Measurements from ENCODE around the gene DMRTB1. TPM values are rescaled to one million over a fixed set of nuclear protein-coding genes. Genes with fewer than 3 reads are reported as not detected.

The DMRTB1 gene
- total and polyA plus RNA-seq, 2 donors (not counting 1 experiment from before 2014, with no cell fraction given), result not detected

GRCh38 chr1:53504901-53505300, 45.7 kb downstream of the DMRTB1 start:
- ChIA-PET CTCF (no interaction called here), POLR2A (no interaction called here)
- H3K4me1 ChIP-seq (ENCODE audit: control insufficient read depth in 2 of 2, insufficient read depth in 2 of 2, low read length in 2 of 2), result no peaks in the 10 kb centered on the region
- no peaks in the 10 kb centered on the region for H3K36me3 ChIP-seq (replicated peaks in 1 of 2; ENCODE audit: control extremely low read depth in 1 of 2, control insufficient read depth in 1 of 2, extremely low read depth in 1 of 2, insufficient read depth in 2 of 2, low read length in 1 of 2)
- H3K4me2 ChIP-seq (replicated peaks; ENCODE audit: low read depth, low read length, poor library complexity, severe bottlenecking), result no peak overlapping the region
- Mint-ChIP-seq H3K27ac (no peak overlapping the region), H3K4me3 (no peak overlapping the region), H3K4me1 (no peaks in the 10 kb centered on the region), H3K27me3 (no peaks in the 10 kb centered on the region), H3K9me3 (ENCODE audit: insufficient read depth) (no peaks in the 10 kb centered on the region)
- DNase-seq (no peak), ATAC-seq (ENCODE audit: low read depth) (no peak)
- no peak overlapping the region for H2AFZ ChIP-seq (ENCODE audit: insufficient read depth, low read depth, low read length, poor library complexity, severe bottlenecking)
- no peaks in the 10 kb centered on the region for H3K27me3 ChIP-seq (replicated peaks in 1 of 4; ENCODE audit: control extremely low read depth in 1 of 4, control insufficient read depth in 3 of 4, insufficient read depth in 4 of 4, low read length in 3 of 4)
- TF ChIP-seq EZH2 (IDR thresholded peaks at IDR 0.05; ENCODE audit: borderline replicate concordance, insufficient read depth, low read depth, low read length, poor library complexity, severe bottlenecking) (no peak), CTCF (IDR thresholded peaks at IDR 0.05) (no peak)
- H4K20me1 ChIP-seq (ENCODE audit: control insufficient read depth, insufficient read depth, low read length, poor library complexity, severe bottlenecking), result no peaks in the 10 kb centered on the region
- H3K79me2 ChIP-seq (ENCODE audit: control insufficient read depth, insufficient read depth, low read length), result no peaks in the 10 kb centered on the region
- no peaks in the 10 kb centered on the region for H3K9me3 ChIP-seq (ENCODE audit: control extremely low read depth in 1 of 3, control insufficient read depth in 2 of 3, insufficient read depth in 1 of 3, low read length in 2 of 3)
- intact Hi-C loops (cut with micrococcal nuclease), result no loop called here
- H3K9ac ChIP-seq (ENCODE audit: low read length), result no peak overlapping the region
- no peak overlapping the region for H3K27ac ChIP-seq (ENCODE audit: low read length in 2 of 2)
- H3K4me3 ChIP-seq (ENCODE audit: control extremely low read depth in 1 of 5, extremely low read depth in 1 of 5, insufficient read depth in 1 of 5, low read depth in 2 of 5, low read length in 4 of 5), result no peak overlapping the region
- WGBS (ENCODE audit: insufficient coverage), result 90% methylated on average over 7 of the region's 9 CpGs

- no peaks in the 10 kb centered on the region for H3K9me3 Mint-ChIP-seq (ENCODE audit: insufficient read depth)
- no peaks in the 10 kb centered on the region for H3K27me3 Mint-ChIP-seq
- Histone ChIP-seq H3K4me1 (ENCODE audit: control insufficient read depth in 2 of 2, insufficient read depth in 2 of 2, low read length in 2 of 2) (no peaks in the 10 kb centered on the region), H4K20me1 (ENCODE audit: control insufficient read depth, insufficient read depth, low read length, poor library complexity, severe bottlenecking) (no peaks in the 10 kb centered on the region), H3K4me2 (replicated peaks; ENCODE audit: low read depth, low read length, poor library complexity, severe bottlenecking) (no peak overlapping the region), H3K27ac (ENCODE audit: low read length in 2 of 2) (no peak overlapping the region), H3K36me3 (replicated peaks in 1 of 2; ENCODE audit: control extremely low read depth in 1 of 2, control insufficient read depth in 1 of 2, extremely low read depth in 1 of 2, insufficient read depth in 2 of 2, low read length in 1 of 2) (no peaks in the 10 kb centered on the region), H3K9me3 (ENCODE audit: control extremely low read depth in 1 of 3, control insufficient read depth in 2 of 3, insufficient read depth in 1 of 3, low read length in 2 of 3) (no peaks in the 10 kb centered on the region), H3K27me3 (replicated peaks in 1 of 4; ENCODE audit: control extremely low read depth in 1 of 4, control insufficient read depth in 3 of 4, insufficient read depth in 4 of 4, low read length in 3 of 4) (no peaks in the 10 kb centered on the region), H2AFZ (ENCODE audit: insufficient read depth, low read depth, low read length, poor library complexity, severe bottlenecking) (no peak overlapping the region), H3K9ac (ENCODE audit: low read length) (no peak overlapping the region), H3K4me3 (ENCODE audit: control extremely low read depth in 1 of 5, extremely low read depth in 1 of 5, insufficient read depth in 1 of 5, low read depth in 2 of 5, low read length in 4 of 5) (no peak overlapping the region), H3K79me2 (ENCODE audit: control insufficient read depth, insufficient read depth, low read length) (no peaks in the 10 kb centered on the region)
- POLR2A ChIA-PET, result no interaction called here
- H3K27ac Mint-ChIP-seq, result no peak overlapping the region
- ATAC-seq (ENCODE audit: low read depth), result no peak
- no peaks in the 10 kb centered on the region for H3K4me1 Mint-ChIP-seq
- H3K4me3 Mint-ChIP-seq, result no peak overlapping the region
- 95% methylated on average over 9 of the region's 9 CpGs for WGBS (ENCODE audit: insufficient coverage)
- CTCF ChIA-PET, result no interaction called here
- intact Hi-C loops (cut with micrococcal nuclease), result no loop called here
- DNase-seq, result no peak
- TF ChIP-seq CTCF (IDR thresholded peaks at IDR 0.05), result no peak
- no peak for TF ChIP-seq EZH2 (IDR thresholded peaks at IDR 0.05; ENCODE audit: borderline replicate concordance, insufficient read depth, low read depth, low read length, poor library complexity, severe bottlenecking)
These were observed 46.2 kb downstream of the DMRTB1 start for GRCh38 chr1:53505401-53505800.
